K562 (cell line): ENCODE data around the gene PHKB. TPM values are rescaled to one million over a fixed set of nuclear protein-coding genes. Genes with fewer than 3 reads are reported as not detected.

ENCODE experiments used
- ATAC-seq: fragments of 200-7000 bp; cut with Tn5 transposase; 3 replicates; pipeline ENCODE4 v1.9.1; 2020; ENCODE audit warnings: moderate library complexity
- BruUV-seq: library from RNA; stranded (reverse); fragments of 400-500 nt; replicated peaks from 2 replicates; lab custom pipeline; 2021; lab: Mats Ljungman, UMichigan
- CTCF ChIA-PET: fragments of 300-600 bp; formaldehyde crosslinking; extraction: SDS; loops from one replicate; lab custom pipeline; 2021; ENCODE audit warnings: low intra/inter-chr PET ratio; lab: Yijun Ruan, JAX
- POLR2A ChIA-PET: fragments of 300-600, 350-650 bp; sonication (Branson Sonifier 250); formaldehyde crosslinking; extraction: SDS; loops from one replicate; lab custom pipeline; 2021; ENCODE audit warnings: antibody characterized with exemption, inconsistent platforms; lab: Yijun Ruan, JAX
- DNase-seq, 4 experiments: peaks; one replicate each; pipeline versions ENCODE4 v3.0.0 to v3.0.0-alpha.2; 2011 to 2018; ENCODE audit warnings: low spot score in 3 of 4, mixed read lengths in 3 of 4; ENCODE audit errors: extremely low read depth in 1 of 4
- FAIRE-seq: peaks from 2 replicates; lab custom pipeline; 2011; peaks lifted over from hg19 to GRCh38; lab: Jason Lieb, UNC
- H2AFZ ChIP-seq: 2 replicates; pipeline ENCODE4 v1.6.0; 2011; ENCODE audit warnings: low read depth, low read length, control low read depth, inconsistent platforms
- H3K27ac ChIP-seq: fragments of 200-600 bp; 3 replicates; pipeline ENCODE4 v1.8.0; 2011; ENCODE audit warnings: low read depth, mild to moderate bottlenecking, control low read depth, inconsistent platforms, low read length, moderate library complexity, mixed read lengths; ENCODE audit errors: extremely low read depth
- H3K27me3 ChIP-seq, 2 experiments: fragments of 300-600 bp in 1 of 2; 2 replicates in 1 of 2; 3 replicates in 1 of 2; pipeline versions ENCODE4 v1.6.0 to v1.8.0; 2011; ENCODE audit warnings: inconsistent platforms in 2 of 2, low read length in 2 of 2, mild to moderate bottlenecking in 1 of 2, mixed read lengths in 1 of 2, moderate library complexity in 1 of 2; ENCODE audit not compliant: control insufficient read depth in 2 of 2, insufficient read depth in 2 of 2
- H3K36me3 ChIP-seq: fragments of 300-600 bp; 3 replicates; pipeline ENCODE4 v1.8.0; 2011; ENCODE audit warnings: mild to moderate bottlenecking, low read length, inconsistent platforms; ENCODE audit not compliant: control insufficient read depth, insufficient read depth
- H3K4me1 ChIP-seq, 2 experiments: fragments of 200-600 bp in 1 of 2; replicated peaks in 1 of 2; 2 replicates in 1 of 2; 3 replicates in 1 of 2; pipeline versions ENCODE4 v1.5.1 to v1.8.0; 2011; ENCODE audit warnings: inconsistent platforms in 2 of 2, low read length in 2 of 2, mild to moderate bottlenecking in 1 of 2, mixed read lengths in 1 of 2, moderate library complexity in 1 of 2; ENCODE audit not compliant: control insufficient read depth in 2 of 2, insufficient read depth in 2 of 2
- H3K4me2 ChIP-seq: 2 replicates; pipeline ENCODE4 v1.6.1; 2011; ENCODE audit warnings: low read length, control low read depth, inconsistent platforms, mixed read lengths; ENCODE audit not compliant: insufficient read depth
- H3K4me3 ChIP-seq: fragments of 200-600 bp; sonication (generic), shearing (Covaris generic); 2 replicates; pipeline ENCODE4 v1.5.1; 2016; ENCODE audit warnings: control low read depth, inconsistent platforms
- H3K79me2 ChIP-seq: fragments of 200-600 bp; 3 replicates; pipeline ENCODE4 v1.8.0; 2011; ENCODE audit warnings: low read length, inconsistent platforms; ENCODE audit not compliant: control insufficient read depth, insufficient read depth
- H3K9ac ChIP-seq, 2 experiments: 2 replicates each; pipeline versions ENCODE4 v1.6.0 to v1.6.1; 2011; ENCODE audit warnings: low read depth in 2 of 2, low read length in 2 of 2, control low read depth in 1 of 2, inconsistent platforms in 1 of 2, mild to moderate bottlenecking in 1 of 2, mixed read lengths in 1 of 2; ENCODE audit not compliant: insufficient read depth in 1 of 2
- H3K9me1 ChIP-seq: one replicate; pipeline ENCODE4 v1.6.0; 2011; ENCODE audit warnings: inconsistent platforms, mild to moderate bottlenecking, low read length, moderate library complexity; ENCODE audit not compliant: control insufficient read depth, insufficient read depth
- H3K9me3 ChIP-seq: replicated peaks from 2 replicates; pipeline ENCODE4 v1.5.1; 2011; ENCODE audit warnings: low read depth, low read length, inconsistent platforms; ENCODE audit not compliant: control insufficient read depth, insufficient read depth
- H4K20me1 ChIP-seq: replicated peaks from 2 replicates; pipeline ENCODE4 v1.6.1; 2011; ENCODE audit warnings: low read length, inconsistent platforms, mixed read lengths; ENCODE audit not compliant: control insufficient read depth, insufficient read depth
- CHAMP1 ChIP-seq: fragments of 450-650 bp; IDR thresholded peaks from 2 replicates; pipeline ENCODE4 v1.6.1; 2016; ENCODE audit warnings: mild to moderate bottlenecking
- ZNF280A ChIP-seq: fragments of 450-650 bp; IDR thresholded peaks from 2 replicates; pipeline ENCODE4 v1.6.1; 2018; ENCODE audit warnings: mild to moderate bottlenecking, low read depth; ENCODE audit not compliant: partially characterized antibody
- ZNF316 ChIP-seq: fragments of 450-650 bp; IDR thresholded peaks from 2 replicates; pipeline ENCODE4 v1.6.1; 2016
- WGBS: fragments of 100-300 bp; shearing (Covaris generic); methylation state at CpG from one replicate; pipeline ENCODE4 v1.1.6; 2016; ENCODE audit warnings: low coverage, mixed read lengths; ENCODE audit not compliant: insufficient coverage; ENCODE audit errors: missing lambda C conversion rate; 5-methylcytosine and 5-hydroxymethylcytosine counted together
- in situ Hi-C: fragments of 300-500 bp; cut with MboI; formaldehyde crosslinking; loops from 4 replicates; pipeline ENCODE4 v1.15.0; 2018; ENCODE audit warnings: inconsistent platforms, mixed read lengths
- intact Hi-C: fragments of 100-400 bp; cut with micrococcal nuclease; formaldehyde crosslinking; loops from 2 replicates; pipeline ENCODE4 v1.14.2; 2022
- polyA plus RNA-seq, 8 experiments: library from polyadenylated mRNA; depleted of rRNA in 4 of 8; stranded (reverse) in 5 of 8; unstranded in 3 of 8; fragments of >200 nt; fragmentation: Nextera tagmentation in 2 of 8; fragmentation: Illumina TruSeq in 1 of 8; extraction: Ambion mirVana in 2 of 8; extraction: Trizol in 1 of 8; gene quantifications; 2 replicates each; pipeline versions ENCODE4 v1.2.1 to v1.2.3, GENCODE V29; 2011 to 2014; ENCODE audit warnings: inconsistent platforms in 1 of 8, missing spikeins in 1 of 8
- total RNA-seq, 7 experiments: library from RNA; depleted of rRNA in 6 of 7; stranded (reverse); fragments of >200 nt in 6 of 7; fragmentation: Illumina TruSeq in 2 of 7; extraction: Trizol in 2 of 7; gene quantifications; 2 replicates each; pipeline versions ENCODE4 v1.2.1 to v1.2.3, GENCODE V29; 2011 to 2021; ENCODE audit warnings: low replicate concordance in 1 of 7

PHKB gene
- total and polyA plus RNA-seq, 9 of the 15 experiments (the other 6 are each of a cell fraction or from before 2014, with no cell fraction given) = 24.7 to 92.3 (median 67.0) TPM

DNA sequence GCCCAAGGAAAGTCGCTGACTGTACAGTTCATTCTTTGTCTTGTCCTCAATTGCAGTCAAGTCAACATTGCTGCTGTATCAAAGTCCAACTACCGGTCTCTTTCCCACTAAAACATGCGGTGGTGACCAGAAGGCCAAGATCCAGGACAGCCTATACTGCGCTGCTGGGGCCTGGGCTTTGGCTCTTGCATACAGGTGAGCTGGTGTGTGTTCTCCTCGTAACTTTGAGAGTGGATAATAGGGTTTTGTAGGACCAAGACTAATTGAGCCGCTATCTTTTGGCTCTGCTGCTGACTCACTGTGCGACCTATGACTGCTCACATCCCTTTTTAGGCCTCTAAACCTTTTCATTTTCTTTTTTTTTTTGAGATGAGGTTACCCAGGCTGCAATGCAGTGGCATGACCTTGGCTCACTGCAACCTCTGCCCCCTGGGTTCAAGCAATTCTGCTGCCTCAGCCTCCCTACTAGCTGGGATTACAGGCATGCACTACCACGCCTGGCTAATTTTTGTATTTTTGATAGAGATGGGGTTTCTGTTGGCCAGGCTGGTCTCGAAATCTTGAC, 38.7 kb downstream of the PHKB start:
- Histone ChIP-seq H3K9ac (no peak overlapping the region), H3K36me3 (peaks cover 75% of the 10 kb centered on the region), H3K4me2 (no peak overlapping the region), H4K20me1 (no peaks in the 10 kb centered on the region), H3K27me3 (no peaks in the 10 kb centered on the region), H3K27ac (no peak overlapping the region), H3K4me1 (peaks cover 0 to 7% of the 10 kb centered on the region in 2 experiments; a peak in 2 of 5 replicates), H3K9me3 (no peaks in the 10 kb centered on the region), H2AFZ (no peak overlapping the region), H3K79me2 (peaks cover 26% of the 10 kb centered on the region), H3K9me1 (no peaks in the 10 kb centered on the region), H3K4me3 (no peak overlapping the region)
- in situ Hi-C loops = no loop called here
- ATAC-seq (no peak), DNase-seq (no peak), FAIRE-seq (no peak)
- POLR2A ChIA-PET = no interaction called here
- TF ChIP-seq ZNF316 = peak; percentile 26
- TF ChIP-seq CHAMP1 = no peak
- WGBS = 93% methylated on average over 9 of the region's 9 CpGs
- intact Hi-C loops = no loop called here
- BruUV-seq = no TSS peak
- CTCF ChIA-PET = no interaction called here

DNA sequence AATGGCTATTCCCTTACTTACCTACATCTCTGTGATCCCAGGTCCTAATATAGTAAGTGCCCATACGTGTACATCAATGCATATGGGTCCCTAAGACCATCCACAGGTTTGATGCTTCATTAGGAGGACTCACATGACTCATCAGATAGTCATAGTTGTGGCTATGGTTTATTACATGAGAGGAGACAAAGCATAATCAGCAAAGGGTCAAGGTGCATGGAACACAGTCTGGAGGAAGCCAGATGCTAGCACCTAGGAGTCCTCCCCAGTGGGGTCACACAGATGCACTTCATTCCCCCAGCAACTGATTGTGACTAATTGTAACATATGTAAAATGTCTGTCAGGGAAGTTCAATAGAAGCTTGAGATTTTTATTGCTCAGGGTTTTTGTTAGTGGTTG, 42.8 kb downstream of the PHKB start:
- peak; percentile 69 for FAIRE-seq
- BruUV-seq = no TSS peak
- Histone ChIP-seq H3K9ac (no peak overlapping the region), H3K9me3 (no peaks in the 10 kb centered on the region), H3K27me3 (no peaks in the 10 kb centered on the region), H3K9me1 (no peaks in the 10 kb centered on the region), H3K79me2 (no peaks in the 10 kb centered on the region), H3K27ac (no peak overlapping the region), H2AFZ (no peak overlapping the region), H4K20me1 (no peaks in the 10 kb centered on the region), H3K4me2 (no peak overlapping the region), H3K4me3 (no peak overlapping the region), H3K36me3 (peaks cover 75% of the 10 kb centered on the region), H3K4me1 (no peaks in the 10 kb centered on the region)
- ChIA-PET POLR2A (interaction anchor here (0.7 kb wide), 1 partner anchor 15 kb away, joined by 3 read pairs; no protein-coding TSS in a partner anchor), CTCF (no interaction called here)
- 69% methylated on average over 1 of the region's 1 CpG for WGBS
- no peak for TF ChIP-seq ZNF280A
- intact Hi-C loops (no loop called here), in situ Hi-C loops (no loop called here)
- DNase-seq = no peak
- no peak for ATAC-seq
